Endodermal cell (in vitro differentiated cells): ENCODE measurements around the gene MICALL2. TPM values are rescaled to one million over a fixed set of nuclear protein-coding genes. Genes with fewer than 3 reads are reported as not detected.

Source experiments
- DNase-seq: peaks from one replicate; pipeline ENCODE4 v3.0.0-alpha.2; 2017
- H3K27ac ChIP-seq: 2 replicates; pipeline ENCODE4 v1.5.1; 2013; ENCODE audit warnings: mild to moderate bottlenecking, low read depth, low read length, moderate library complexity
- H3K27me3 ChIP-seq: 2 replicates; pipeline ENCODE4 v1.6.1; 2013; ENCODE audit warnings: mild to moderate bottlenecking, low read length, moderate library complexity; ENCODE audit not compliant: insufficient read depth, control insufficient read depth, poor library complexity, severe bottlenecking
- H3K36me3 ChIP-seq: 2 replicates; pipeline ENCODE4 v1.7.0; 2013; ENCODE audit warnings: mild to moderate bottlenecking, low read length, moderate library complexity; ENCODE audit not compliant: control insufficient read depth, insufficient read depth
- H3K4me1 ChIP-seq: one replicate; pipeline ENCODE4 v1.7.0; 2013; ENCODE audit warnings: low read length; ENCODE audit not compliant: control insufficient read depth, insufficient read depth
- H3K4me3 ChIP-seq: 2 replicates; pipeline ENCODE4 v1.5.1; 2013; ENCODE audit warnings: mild to moderate bottlenecking, low read length, moderate library complexity
- H3K9ac ChIP-seq: 2 replicates; pipeline ENCODE4 v1.6.1; 2013; ENCODE audit warnings: mild to moderate bottlenecking, low read length, moderate library complexity; ENCODE audit not compliant: poor library complexity, severe bottlenecking; ENCODE audit errors: extremely low read depth
- H3K9me3 ChIP-seq: 2 replicates; pipeline ENCODE4 v1.6.1; 2013; ENCODE audit warnings: mild to moderate bottlenecking, low read length, moderate library complexity; ENCODE audit not compliant: control insufficient read depth
- H3K27ac Mint-ChIP-seq: 2 replicates; pipeline ENCODE4 v1.8.0; 2020; ENCODE audit warnings: mixed read lengths
- H3K27me3 Mint-ChIP-seq: 2 replicates; pipeline ENCODE4 v1.8.0; 2021; ENCODE audit warnings: mild to moderate bottlenecking, mixed read lengths; ENCODE audit not compliant: insufficient read depth
- H3K36me3 Mint-ChIP-seq: 2 replicates; pipeline ENCODE4 v1.8.0; 2020; ENCODE audit warnings: low read depth, mixed read lengths
- H3K4me1 Mint-ChIP-seq: 2 replicates; pipeline ENCODE4 v1.8.0; 2020; ENCODE audit warnings: mixed read lengths
- H3K4me3 Mint-ChIP-seq: 2 replicates; pipeline ENCODE4 v1.8.0; 2020; ENCODE audit warnings: mild to moderate bottlenecking, moderate library complexity, mixed read lengths
- H3K9me3 Mint-ChIP-seq: 2 replicates; pipeline ENCODE4 v1.8.0; 2020; ENCODE audit warnings: mild to moderate bottlenecking, mixed read lengths
- WGBS, 2 experiments: methylation state at CpG; one replicate each; pipeline versions ENCODE4 v1.1.5 to v1.1.7; 2013; ENCODE audit warnings: missing lambda C conversion rate in 2 of 2, mixed read lengths in 1 of 2; ENCODE audit not compliant: insufficient coverage in 1 of 2, insufficient read length in 1 of 2; 5-methylcytosine and 5-hydroxymethylcytosine counted together
- total RNA-seq, 2 donors: library from RNA; stranded (reverse); fragmentation: NEBNext Ultra II Directional in 1 of 2; extraction: Animal tissue kit (Norgen Biotek cat#: 25700) in 1 of 2; gene quantifications; 2 replicates in 1 of 2; 3 replicates in 1 of 2; pipeline ENCODE4 v1.2.1, GENCODE V29; 2021
- TF ChIP-seq, protein P1 (sequence below): fragments of 200-600 bp; sonication (generic); conservative IDR thresholded peaks from 2 replicates; pipeline ENCODE4 v1.5.0; 2021; ENCODE audit warnings: antibody characterized with exemption, mild to moderate bottlenecking

Gene MICALL2
- total RNA-seq, 2 donors from 2014 or later = 19.4 to 24.8 TPM

GRCh38 chr7:1387261-1387660 is 72.0 kb downstream of the MICALL2 start:
- DNase-seq = no peak
- no peaks in the 10 kb centered on the region for H3K27me3 ChIP-seq
- Mint-ChIP-seq H3K9me3 (peaks cover 10% of the 10 kb centered on the region), H3K27me3 (peaks cover 7% of the 10 kb centered on the region), H3K4me1 (peaks cover 3% of the 10 kb centered on the region), H3K27ac (no peak overlapping the region), H3K4me3 (no peak overlapping the region), H3K36me3 (no peaks in the 10 kb centered on the region)
- H3K9me3 ChIP-seq = peaks cover 8% of the 10 kb centered on the region
- no peak overlapping the region for H3K9ac ChIP-seq
- H3K27ac ChIP-seq = no peak overlapping the region
- H3K4me3 ChIP-seq = no peak overlapping the region
- H3K4me1 ChIP-seq = no peaks in the 10 kb centered on the region
- no peaks in the 10 kb centered on the region for H3K36me3 ChIP-seq
- TF ChIP-seq, protein P1, sequence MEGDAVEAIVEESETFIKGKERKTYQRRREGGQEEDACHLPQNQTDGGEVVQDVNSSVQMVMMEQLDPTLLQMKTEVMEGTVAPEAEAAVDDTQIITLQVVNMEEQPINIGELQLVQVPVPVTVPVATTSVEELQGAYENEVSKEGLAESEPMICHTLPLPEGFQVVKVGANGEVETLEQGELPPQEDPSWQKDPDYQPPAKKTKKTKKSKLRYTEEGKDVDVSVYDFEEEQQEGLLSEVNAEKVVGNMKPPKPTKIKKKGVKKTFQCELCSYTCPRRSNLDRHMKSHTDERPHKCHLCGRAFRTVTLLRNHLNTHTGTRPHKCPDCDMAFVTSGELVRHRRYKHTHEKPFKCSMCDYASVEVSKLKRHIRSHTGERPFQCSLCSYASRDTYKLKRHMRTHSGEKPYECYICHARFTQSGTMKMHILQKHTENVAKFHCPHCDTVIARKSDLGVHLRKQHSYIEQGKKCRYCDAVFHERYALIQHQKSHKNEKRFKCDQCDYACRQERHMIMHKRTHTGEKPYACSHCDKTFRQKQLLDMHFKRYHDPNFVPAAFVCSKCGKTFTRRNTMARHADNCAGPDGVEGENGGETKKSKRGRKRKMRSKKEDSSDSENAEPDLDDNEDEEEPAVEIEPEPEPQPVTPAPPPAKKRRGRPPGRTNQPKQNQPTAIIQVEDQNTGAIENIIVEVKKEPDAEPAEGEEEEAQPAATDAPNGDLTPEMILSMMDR = no peak
- WGBS, 2 experiments = 88% methylated on average over 8 to 16 of the region's 18 CpGs

GRCh38 chr7:1386623-1387220 is 72.5 kb downstream of the MICALL2 start:
- Mint-ChIP-seq H3K9me3 (peaks cover 6% of the 10 kb centered on the region), H3K4me1 (peaks cover 3% of the 10 kb centered on the region), H3K36me3 (no peaks in the 10 kb centered on the region), H3K27ac (no peak overlapping the region), H3K4me3 (no peak overlapping the region), H3K27me3 (peaks cover 7% of the 10 kb centered on the region)
- no peaks in the 10 kb centered on the region for H3K36me3 ChIP-seq
- H3K4me1 ChIP-seq = no peaks in the 10 kb centered on the region
- no peak for DNase-seq
- H3K27me3 ChIP-seq = no peaks in the 10 kb centered on the region
- H3K9ac ChIP-seq = no peak overlapping the region
- H3K27ac ChIP-seq = peak overlapping the region; percentile 17
- WGBS, 2 experiments = 84 to 85% methylated on average over 22 to 25 of the region's 25 CpGs
- H3K9me3 ChIP-seq = peaks cover 6% of the 10 kb centered on the region
- TF ChIP-seq, protein P1 = no peak
- H3K4me3 ChIP-seq = no peak overlapping the region

DNA sequence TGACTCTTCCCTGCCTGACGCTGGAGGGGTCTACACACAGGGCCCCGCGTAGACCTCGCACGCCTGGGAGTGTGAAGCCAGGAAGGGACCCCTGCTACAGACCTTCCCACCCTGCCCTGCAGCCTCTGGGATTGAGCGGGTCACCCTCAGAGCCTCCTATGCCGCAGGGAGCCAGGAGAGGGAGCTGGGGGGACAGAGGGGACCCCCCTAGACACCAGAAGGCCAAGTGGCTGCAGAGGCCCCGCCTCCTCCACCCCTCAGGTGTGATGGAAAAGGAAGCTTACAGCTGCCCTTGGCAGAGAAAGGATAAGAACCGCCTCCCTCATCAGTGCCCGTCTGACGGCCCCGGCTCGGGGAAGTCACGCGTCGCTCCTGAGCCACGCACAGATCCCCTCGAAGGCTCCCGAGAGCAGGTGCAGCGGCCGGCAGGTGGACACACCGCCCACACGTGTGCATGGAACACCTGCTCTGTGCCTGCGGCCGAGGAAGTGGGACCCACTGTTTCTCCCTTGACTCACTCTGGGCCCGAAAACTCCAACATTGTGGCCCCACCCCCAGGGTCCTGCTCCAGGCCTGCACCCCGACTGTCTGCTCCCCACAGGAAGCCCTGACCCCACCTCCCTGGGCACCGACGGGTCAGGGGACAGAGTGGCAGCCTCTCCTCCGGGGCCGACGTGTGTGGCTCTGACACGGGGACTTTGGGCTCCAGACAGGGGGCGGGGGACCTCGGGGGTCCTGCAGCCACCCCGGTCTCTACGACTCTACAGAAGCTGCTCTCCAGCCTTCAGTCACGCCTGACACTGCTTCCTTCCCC is 73.3 kb downstream of the MICALL2 start:
- Mint-ChIP-seq H3K4me1 (peaks cover 3% of the 10 kb centered on the region), H3K36me3 (no peaks in the 10 kb centered on the region), H3K9me3 (no peaks in the 10 kb centered on the region), H3K4me3 (no peak overlapping the region), H3K27me3 (peaks cover 7% of the 10 kb centered on the region), H3K27ac (no peak overlapping the region)
- H3K27me3 ChIP-seq = no peaks in the 10 kb centered on the region
- H3K36me3 ChIP-seq = no peaks in the 10 kb centered on the region
- WGBS, 2 experiments = 88 to 92% methylated on average over 33 to 38 of the region's 38 CpGs
- TF ChIP-seq, protein P1 = no peak
- H3K9me3 ChIP-seq = no peaks in the 10 kb centered on the region
- no peak for DNase-seq
- no peak overlapping the region for H3K4me3 ChIP-seq
- H3K9ac ChIP-seq = no peak overlapping the region
- no peak overlapping the region for H3K27ac ChIP-seq
- no peaks in the 10 kb centered on the region for H3K4me1 ChIP-seq
